ENCODE data around the gene CALM3.

CALM3 gene

GRCh38 chr19:46660008-46660517 is 58.9 kb downstream of the CALM3 start:
- no peak overlapping the region; the same call in 1 of the 2 replicates for H3K27ac ChIP-seq
- TF ChIP-seq CTCF (conservative IDR thresholded peaks at IDR 0.05), result no peak

Measured in VCaP (cell line).